Stimulated activated CD4-positive, alpha-beta T cell treated with anti-CD3 and anti-CD28 coated beads, Interleukin-15, amount 100 ng/mL, for 48 hours (primary cell): ENCODE measurements around the gene GSG1L.

Experiments used
- DNase-seq, 2 donors: peaks; one replicate each; pipeline ENCODE4 v3.0.0-alpha.2; 2020; ENCODE audit warnings: low read depth in 2 of 2

GSG1L gene

GRCh38 chr16:27852681-27853080 is 210.8 kb downstream of the GSG1L start:
- no peak for DNase-seq

GRCh38 chr16:27852116-27852515 is 211.4 kb downstream of the GSG1L start:
- no peak for DNase-seq

- DNase-seq, result no peak
Observed at GRCh38 chr16:27851586-27851985, 211.9 kb downstream of the GSG1L start.

GRCh38 chr16:27849621-27850020 is 213.9 kb downstream of the GSG1L start:
- DNase-seq, result no peak

GRCh38 chr16:27847030-27847550 is 216.4 kb downstream of the GSG1L start:
- no peak for DNase-seq

- no peak for DNase-seq
Observed at GRCh38 chr16:27844826-27845225, 218.7 kb downstream of the GSG1L start.

- no peak for DNase-seq
Observed at GRCh38 chr16:27843800-27844199, 219.7 kb downstream of the GSG1L start.

GRCh38 chr16:27841911-27842310 is 221.6 kb downstream of the GSG1L start:
- DNase-seq, result no peak

GRCh38 chr16:27841061-27841801 is 222.3 kb downstream of the GSG1L start:
- DNase-seq, result no peak

GRCh38 chr16:27840311-27841060 is 223.0 kb downstream of the GSG1L start:
- no peak for DNase-seq

GRCh38 chr16:27839419-27839818 is 224.1 kb downstream of the GSG1L start:
- no peak for DNase-seq

- DNase-seq, result no peak
Observed at GRCh38 chr16:27838536-27839175, 224.9 kb downstream of the GSG1L start.

GRCh38 chr16:27829975-27830374 is 233.5 kb downstream of the GSG1L start:
- DNase-seq, result no peak

- DNase-seq, result no peak
Observed at GRCh38 chr16:27828671-27829070, 234.8 kb downstream of the GSG1L start.

GRCh38 chr16:27827765-27828164 is 235.7 kb downstream of the GSG1L start:
- no peak for DNase-seq

GRCh38 chr16:27826893-27827289 is 236.6 kb downstream of the GSG1L start:
- DNase-seq, result no peak

GRCh38 chr16:27826081-27826892 is 237.2 kb downstream of the GSG1L start:
- DNase-seq, result no peak

GRCh38 chr16:27824786-27825185 is 238.7 kb downstream of the GSG1L start:
- no peak for DNase-seq

GRCh38 chr16:27824006-27824405 is 239.5 kb downstream of the GSG1L start:
- no peak for DNase-seq

- no peak for DNase-seq
Observed at GRCh38 chr16:27823421-27823820, 240.1 kb downstream of the GSG1L start.

- DNase-seq, result no peak
Observed at GRCh38 chr16:27822996-27823395, 240.5 kb downstream of the GSG1L start.

- no peak for DNase-seq
Observed at GRCh38 chr16:27822529-27822928, 241.0 kb downstream of the GSG1L start.
